Measurements from ENCODE around the gene KCNK4.
"Not testable (repeated sequence)": the region's sequence is repeated elsewhere in the genome, so short reads cannot be mapped to it uniquely, and the experiment has no call there.

The KCNK4 gene

DNA sequence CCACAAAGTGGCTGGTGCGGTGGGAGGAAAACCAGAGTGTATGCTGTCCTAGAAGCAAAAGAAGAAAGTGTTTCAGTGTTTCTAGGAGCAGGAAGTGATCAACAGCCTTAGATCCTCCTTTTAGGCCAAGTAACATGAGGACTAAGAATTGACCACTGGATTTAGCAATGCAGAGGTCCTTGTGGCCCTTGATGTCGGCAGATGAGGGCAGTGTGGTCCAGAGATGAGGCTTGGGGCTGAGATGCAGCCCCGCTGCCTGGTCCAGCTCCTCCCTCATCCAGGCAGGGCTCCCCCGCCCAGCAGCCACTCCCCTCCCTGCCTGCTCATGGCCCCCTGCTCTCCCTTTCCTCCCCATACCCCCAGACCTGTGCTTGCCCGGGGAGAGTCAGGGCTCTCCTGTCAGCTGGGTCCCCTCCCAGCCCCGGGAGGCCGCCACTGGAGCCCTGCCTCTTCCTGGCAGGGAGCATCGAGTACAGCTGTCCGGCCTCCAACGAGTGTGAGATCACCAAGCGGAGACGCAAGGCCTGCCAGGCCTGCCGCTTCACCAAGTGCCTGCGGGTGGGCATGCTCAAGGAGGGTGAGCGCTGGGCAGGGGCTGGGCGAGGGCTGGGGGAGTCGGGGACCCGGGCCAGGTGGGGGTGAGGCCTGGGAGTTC is 22.5 kb downstream of the KCNK4 start:
- no peak for DNase-seq

DNA sequence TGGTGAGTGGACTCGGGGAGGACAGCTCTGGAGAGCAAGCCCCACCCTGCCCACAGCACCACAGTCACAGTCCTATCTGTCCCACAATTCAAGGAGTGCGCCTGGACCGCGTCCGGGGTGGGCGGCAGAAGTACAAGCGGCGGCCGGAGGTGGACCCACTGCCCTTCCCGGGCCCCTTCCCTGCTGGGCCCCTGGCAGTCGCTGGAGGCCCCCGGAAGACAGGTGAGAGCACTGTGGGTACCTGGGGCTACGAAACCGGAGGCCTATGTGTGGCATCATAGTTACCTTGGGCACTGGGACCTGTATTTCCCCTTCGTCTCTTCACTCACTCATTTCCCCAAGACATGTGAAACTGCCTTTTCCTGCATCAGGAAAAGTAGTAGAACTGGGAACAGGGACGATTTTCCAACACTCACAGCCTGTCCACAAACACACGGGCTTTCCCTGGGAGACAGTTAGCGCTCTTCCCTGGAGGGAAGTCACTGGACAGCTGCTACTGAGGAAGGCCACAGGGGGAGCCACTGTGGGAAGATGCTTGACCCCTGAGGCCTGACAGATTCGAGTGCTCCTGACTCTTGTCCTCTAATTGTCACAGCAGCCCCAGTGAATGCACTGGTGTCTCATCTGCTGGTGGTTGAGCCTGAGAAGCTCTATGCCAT is 23.2 kb downstream of the KCNK4 start:
- DNase-seq: no peak

DNA sequence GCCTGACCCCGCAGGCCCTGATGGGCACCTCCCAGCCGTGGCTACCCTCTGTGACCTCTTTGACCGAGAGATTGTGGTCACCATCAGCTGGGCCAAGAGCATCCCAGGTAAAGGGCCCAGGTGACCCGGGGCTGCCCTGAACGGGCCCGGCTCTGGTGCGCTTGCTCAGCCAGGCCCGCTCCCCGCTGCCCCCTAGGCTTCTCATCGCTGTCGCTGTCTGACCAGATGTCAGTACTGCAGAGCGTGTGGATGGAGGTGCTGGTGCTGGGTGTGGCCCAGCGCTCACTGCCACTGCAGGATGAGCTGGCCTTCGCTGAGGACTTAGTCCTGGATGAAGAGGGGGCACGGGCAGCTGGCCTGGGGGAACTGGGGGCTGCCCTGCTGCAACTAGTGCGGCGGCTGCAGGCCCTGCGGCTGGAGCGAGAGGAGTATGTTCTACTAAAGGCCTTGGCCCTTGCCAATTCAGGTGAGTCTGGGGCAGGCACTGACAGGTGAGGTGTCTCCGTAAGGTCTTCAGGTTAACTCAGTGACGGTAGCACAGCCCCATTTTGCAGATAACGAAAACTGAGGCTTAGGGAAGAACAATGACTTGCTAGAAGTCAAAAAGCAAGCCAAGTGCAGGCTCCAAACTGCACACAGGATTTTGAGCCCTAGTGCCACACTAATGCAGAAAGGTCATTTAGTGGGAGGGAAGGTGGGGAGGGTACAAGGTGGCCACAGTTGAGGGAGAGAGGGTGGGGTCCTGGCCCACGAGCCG is 23.9 kb downstream of the KCNK4 start:
- DNase-seq: no peak

DNA sequence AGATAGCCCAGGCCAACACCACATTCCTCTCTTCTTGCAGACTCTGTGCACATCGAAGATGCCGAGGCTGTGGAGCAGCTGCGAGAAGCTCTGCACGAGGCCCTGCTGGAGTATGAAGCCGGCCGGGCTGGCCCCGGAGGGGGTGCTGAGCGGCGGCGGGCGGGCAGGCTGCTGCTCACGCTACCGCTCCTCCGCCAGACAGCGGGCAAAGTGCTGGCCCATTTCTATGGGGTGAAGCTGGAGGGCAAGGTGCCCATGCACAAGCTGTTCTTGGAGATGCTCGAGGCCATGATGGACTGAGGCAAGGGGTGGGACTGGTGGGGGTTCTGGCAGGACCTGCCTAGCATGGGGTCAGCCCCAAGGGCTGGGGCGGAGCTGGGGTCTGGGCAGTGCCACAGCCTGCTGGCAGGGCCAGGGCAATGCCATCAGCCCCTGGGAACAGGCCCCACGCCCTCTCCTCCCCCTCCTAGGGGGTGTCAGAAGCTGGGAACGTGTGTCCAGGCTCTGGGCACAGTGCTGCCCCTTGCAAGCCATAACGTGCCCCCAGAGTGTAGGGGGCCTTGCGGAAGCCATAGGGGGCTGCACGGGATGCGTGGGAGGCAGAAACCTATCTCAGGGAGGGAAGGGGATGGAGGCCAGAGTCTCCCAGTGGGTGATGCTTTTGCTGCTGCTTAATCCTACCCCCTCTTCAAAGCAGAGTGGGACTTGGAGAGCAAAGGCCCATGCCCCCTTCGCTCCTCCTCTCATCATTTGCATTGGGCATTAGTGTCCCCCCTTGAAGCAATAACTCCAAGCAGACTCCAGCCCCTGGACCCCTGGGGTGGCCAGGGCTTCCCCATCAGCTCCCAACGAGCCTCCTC is 24.8 kb downstream of the KCNK4 start:
- not testable (repeated sequence) for DNase-seq

DNA sequence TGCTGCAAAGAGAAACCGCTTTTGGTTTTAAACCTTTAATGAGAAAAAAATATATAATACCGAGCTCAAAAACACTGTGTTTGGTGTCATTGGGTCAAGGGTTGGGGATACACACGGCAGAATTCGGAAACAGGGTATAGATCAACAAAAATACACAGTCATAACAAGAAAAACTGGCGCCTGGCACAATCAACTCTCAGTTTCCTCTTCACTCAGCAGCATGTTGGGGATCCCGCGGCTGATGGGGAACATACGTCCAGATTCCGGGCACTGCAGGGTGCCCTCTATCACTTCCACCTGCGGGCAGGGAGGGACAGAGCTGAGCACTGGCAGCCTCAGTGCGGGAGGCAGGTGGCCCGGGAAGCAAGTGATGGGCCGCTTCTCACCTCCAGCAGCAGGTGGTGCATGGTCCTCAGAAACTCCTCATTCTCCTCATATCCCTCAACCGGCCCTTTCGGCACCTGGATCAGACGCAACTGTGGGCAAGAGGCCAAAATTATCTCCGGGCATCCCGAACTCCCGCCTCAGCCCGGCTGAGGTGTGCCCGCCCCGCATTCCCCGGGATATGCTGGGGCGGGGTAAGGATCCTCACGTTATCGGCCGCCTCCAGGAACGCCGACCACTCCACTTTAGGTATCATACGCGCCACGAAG is 25.7 kb downstream of the KCNK4 start:
- no peak for DNase-seq

DNA sequence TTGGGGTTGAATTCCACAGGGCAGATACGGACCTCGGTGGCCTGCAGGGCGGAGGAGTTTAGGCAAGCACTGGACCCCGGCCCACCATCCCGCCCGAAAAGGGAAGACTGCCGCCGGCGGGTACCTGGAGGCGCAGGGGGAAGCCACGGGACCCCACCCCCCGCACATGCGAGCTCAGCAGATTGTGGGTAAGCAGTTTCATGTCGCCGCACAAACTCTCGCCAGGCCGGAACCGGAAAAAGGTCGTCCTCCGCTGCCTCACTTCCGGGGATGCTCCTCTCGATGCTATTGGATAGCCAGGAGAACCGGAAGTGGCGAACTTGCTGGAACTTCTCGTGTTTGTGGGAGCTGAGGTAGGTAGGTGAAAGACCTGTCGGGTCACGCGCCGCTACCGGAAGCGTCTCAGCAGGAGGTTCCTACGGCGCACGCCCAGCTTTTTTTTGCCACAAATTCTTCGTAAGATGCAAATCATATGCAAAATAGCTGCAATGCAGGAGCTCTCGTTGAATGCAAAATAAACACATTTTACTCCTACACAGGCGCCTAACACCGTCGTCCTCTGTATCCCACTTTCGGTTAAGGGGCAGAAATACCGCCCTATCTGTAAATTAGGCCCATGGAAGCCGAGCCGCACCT is 26.3 kb downstream of the KCNK4 start, which contains the start of gene TRMT112:
TSS of gene TRMT112 (minus strand) at position 235 of the 636 bp plus-strand sequence. CDS start at position 202, 33 bp downstream.
- DNase-seq: peak; percentile 92

DNA sequence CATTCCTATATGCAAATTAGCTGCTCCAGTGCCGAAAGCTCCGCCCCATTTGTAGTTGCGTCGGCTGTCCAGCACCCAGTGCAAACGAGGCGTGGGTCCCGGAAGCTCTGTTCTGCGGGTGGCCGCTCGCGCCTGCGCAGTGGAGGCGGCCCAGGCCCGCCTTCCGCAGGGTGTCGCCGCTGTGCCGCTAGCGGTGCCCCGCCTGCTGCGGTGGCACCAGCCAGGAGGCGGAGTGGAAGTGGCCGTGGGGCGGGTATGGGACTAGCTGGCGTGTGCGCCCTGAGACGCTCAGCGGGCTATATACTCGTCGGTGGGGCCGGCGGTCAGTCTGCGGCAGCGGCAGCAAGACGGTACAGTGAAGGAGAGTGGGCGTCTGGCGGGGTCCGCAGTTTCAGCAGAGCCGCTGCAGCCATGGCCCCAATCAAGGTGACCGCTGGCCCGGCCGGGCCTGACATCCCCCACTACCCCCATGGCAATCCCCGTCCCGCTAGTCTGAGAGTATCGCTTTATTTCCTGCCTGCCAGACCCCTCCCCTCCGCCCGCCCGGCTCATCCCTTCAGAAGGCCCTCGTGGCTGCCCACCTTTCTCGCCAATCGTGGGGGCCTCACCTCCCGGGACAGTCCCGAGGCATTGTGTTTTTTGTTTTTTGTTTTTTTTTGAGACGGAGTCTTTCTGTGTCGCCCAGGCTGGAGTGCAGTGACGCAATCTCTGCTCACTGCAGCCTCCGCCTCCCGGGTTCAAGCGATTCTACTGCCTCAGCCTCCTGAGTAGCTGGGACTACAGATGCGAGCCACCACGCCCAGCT is 27.1 kb downstream of the KCNK4 start, which contains the start of gene PRDX5:
TSS of gene PRDX5 (plus strand) at position 161 of the 805 bp plus-strand sequence. CDS start at position 256, 95 bp downstream.
- DNase-seq: peak; percentile 92

DNA sequence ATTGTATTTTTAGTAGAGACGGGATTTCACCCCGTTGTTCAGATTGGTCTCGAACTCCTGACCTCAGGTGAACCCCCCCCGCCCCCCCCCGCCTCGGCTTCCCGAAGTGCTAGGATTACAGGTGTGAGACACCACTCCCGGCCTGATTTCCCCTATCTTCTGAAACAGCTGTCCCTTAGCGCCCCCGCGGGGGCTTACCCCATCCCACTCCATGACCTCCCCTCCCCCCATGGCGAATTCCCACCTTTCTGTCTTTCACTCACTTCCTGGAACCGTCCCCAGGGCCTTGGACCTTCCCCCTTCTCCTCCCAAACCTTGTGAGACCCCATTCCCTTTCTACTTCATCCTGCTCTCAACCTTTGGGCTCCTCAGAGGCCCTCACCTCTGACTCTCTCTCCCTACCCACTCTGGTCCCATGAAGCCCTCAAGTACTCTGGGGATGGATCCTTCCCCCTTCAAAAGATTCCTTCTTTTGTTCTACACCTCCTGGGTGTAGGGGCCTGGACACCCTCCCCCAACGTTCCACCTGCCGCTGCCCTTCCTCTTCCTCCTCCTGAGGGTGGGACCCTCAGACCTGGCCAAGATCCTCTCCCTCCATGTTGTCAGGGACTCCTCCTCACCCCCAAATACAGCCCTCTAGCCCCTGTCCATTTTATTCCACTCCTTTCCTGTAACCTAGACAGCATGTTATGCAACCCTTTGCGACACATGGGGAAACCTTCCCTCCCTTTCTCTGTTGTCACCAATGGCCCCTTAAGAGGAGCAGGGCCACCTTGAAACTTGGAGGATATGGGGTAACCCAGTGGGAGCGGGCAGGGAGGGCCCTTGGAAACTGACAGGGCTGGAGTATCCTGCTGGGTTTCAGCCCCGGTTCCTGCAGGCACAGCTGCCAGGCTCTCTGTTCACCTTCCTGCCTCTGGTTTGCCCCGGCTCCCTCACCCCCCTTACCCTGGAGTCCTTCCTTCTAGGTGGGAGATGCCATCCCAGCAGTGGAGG is 28.0 kb downstream of the KCNK4 start:
- DNase-seq: peak; percentile 42

DNA sequence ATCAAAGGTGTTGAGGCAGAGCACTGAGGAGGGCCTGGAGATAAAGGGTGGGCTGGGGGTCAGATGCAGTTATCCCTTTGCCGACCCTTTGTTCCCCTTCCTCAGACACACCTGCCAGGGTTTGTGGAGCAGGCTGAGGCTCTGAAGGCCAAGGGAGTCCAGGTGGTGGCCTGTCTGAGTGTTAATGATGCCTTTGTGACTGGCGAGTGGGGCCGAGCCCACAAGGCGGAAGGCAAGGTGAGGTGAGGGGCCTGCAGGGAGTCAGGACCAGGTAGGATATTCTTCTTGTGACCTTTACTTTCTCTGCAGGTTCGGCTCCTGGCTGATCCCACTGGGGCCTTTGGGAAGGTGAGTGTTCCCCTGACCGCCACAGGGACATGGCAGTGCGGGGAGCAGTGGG is 29.5 kb downstream of the KCNK4 start:
- DNase-seq: no peak

DNA sequence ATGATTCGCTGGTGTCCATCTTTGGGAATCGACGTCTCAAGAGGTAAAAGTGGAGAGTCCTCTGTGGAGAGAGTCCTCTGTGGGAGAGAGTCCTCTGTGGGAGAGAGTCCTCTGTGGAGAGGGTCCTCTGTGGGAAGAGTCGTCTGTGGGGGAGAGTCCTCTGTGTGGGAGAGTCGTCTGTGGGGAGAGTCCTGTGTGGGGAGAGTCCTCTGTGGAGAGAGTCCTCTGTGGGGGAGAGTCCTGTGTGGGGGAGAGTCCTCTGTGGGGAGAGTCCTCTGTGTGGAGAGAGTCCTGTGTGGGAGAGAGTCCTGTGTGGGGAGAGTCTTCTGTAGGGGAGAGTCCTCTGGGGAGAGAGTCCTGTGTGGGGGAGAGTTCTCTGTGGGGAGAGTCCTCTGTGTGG is 29.9 kb downstream of the KCNK4 start:
- no peak for DNase-seq

DNA sequence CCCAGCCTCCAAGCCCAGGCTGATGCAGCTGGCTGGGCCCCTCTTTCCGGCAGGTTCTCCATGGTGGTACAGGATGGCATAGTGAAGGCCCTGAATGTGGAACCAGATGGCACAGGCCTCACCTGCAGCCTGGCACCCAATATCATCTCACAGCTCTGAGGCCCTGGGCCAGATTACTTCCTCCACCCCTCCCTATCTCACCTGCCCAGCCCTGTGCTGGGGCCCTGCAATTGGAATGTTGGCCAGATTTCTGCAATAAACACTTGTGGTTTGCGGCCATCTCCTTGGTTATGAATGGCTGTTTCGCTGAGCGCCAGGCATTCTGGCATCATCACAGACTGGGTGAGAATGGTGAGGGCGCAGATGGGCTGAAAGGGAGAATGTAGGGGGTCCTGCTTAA is 30.4 kb downstream of the KCNK4 start:
- DNase-seq: no peak

DNA sequence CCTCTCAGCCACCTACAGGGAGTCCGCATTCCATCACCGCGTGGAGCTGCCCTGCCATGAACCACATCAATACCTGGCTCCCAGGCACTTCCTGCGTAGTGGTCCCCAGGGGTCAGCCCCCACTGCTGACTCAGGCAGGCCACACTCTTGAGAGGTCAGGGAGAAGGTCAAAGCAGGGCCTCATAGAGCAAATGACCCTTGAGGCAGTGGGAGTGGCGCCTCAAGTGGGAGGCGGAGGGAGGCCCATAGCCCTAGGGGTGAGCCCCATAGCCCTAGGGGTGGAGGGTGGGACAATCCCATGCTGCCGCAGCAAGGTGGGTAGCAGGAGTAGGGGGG is 31.8 kb downstream of the KCNK4 start:
- DNase-seq: no peak

DNA sequence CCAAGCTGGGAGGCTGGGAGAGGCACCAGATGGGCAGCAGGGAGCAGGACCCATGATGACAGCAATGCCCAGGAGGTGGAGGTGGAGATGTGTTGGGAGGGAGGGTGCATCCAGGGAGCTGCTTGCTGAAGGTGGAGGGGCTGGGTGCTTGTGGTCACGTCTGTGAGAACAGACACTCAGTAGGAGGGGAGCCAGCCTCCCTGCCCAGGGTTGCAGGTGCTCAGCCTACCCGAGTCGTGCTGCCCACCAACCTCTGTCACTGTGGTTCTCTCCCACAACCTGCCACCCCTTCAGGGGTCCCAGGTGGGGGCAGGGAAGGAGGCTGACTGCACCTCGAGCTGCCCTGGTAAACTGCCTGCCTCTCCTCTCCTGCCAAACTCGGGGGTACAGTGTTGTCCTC is 32.3 kb downstream of the KCNK4 start:
- no peak for DNase-seq

DNA sequence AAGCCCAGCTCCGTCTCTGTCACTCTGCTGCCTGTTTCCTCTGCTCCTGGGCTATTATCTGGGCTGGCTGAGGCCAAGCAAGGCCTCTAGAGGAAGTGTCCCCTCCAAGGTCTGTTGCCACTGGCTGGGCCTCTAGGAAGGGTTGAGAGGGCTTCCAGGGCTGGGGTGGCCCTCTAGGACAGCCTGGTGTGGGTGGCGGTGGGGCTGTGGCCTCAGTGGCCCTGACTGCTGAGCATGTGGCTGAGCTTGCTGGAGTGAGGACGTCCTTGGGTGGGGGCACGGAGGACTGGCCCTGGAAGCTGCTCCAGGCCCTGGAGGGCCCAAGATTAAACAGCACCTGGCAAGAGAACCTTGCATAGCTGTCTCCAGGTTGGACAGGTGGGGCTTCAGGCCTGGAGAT is 32.9 kb downstream of the KCNK4 start:
- DNase-seq: not testable (repeated sequence)

DNA sequence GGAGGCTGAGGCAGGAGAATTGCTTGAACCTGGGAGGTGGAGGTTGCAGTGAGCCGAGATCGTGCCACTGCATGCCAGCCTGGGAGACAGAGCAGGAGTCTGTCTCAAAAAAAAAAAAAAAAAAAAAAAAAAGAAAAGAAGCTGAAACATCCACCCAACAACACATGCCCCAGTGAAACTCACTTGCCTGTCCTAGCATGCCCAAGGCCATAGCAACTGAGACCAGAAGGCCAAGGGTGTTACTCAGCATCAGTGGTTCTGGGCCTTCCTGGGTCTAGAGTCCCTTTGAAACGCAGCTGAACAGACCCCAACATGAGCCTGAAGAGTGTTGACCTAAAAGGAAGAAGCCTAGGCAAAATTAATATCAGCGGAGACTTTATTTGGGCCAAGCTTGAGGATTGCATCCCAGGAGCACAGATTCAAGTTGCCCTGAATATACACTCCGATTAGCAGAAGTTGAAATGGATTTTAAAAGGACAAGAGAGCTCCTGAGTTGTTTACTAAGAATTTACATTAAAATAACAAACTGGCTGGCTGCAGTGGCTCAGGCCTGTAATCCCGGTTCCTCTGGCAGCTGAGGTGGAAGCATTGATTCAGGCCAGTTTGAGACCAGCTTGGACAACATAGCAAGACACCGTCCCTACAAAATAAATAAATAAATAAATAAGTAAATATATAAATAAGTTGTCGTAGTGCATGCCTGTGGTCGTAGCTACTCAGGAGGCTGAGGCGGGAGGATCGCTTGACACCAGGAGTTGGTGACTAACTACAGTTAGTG is 33.8 kb downstream of the KCNK4 start:
- DNase-seq: no peak

DNA sequence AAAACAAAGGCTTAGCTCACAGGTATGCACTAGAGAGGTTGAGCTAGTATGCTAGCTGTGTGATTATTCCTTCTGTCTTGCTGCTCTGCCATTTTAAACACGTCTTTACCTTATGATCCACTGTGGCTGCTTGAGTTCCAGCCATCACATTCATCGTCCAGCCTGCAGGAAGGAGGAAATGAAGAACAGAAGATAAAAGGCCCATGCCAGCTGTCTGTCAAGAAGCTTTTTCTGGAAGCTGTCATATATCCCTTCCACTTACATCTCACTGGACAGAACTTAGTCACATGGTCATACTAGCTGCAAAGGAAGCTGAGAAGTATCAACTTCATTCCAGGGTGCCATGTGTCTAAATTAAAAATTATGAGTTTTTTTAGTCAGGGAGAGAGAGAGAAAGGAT is 36.3 kb downstream of the KCNK4 start:
- no peak for DNase-seq

DNA sequence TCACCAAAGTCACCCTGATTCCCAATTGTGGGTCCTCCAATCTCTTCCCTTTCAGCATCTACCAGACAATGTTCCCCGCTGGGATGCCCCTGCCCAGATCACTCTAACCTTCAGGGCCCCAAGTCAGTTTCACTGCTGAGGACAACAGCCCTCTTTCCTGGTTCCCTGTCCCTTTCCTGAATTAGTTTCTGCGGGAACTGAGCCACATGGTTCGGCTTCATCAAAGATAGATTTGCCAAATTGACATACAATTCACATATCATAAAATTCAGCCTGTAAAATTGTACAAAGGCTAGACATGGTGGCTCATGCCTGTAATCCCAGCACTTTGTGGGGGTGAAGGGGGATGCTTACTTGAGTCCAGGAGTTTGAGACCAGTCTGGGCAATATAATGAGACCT is 36.9 kb downstream of the KCNK4 start:
- DNase-seq: no peak

DNA sequence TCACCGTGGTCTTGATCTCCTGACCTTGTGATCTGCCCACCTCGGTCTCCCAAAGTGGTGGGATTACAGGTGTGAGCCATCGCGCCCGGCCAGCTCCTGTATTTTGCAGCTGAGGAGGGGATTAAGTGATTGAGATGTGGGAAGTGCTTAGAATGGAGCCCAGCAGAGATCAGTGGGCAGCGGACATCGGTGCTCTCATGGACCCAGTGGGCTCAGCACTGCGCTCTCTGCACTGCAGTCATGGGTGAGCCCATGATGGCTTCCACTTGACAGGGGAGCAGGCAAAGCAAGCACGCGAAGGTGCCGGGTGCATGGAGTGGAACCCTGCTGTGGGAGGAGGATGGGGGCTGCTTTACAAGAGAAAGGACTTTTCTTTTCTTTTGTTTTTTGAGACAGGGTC is 39.8 kb downstream of the KCNK4 start:
- no peak for DNase-seq

Data from GF-D8 (cell line).